GM23248 (cell line): ENCODE data around the gene CRB2. TPM values are rescaled to one million over a fixed set of nuclear protein-coding genes. Genes with fewer than 3 reads are reported as not detected.

Source experiments
- DNase-seq: peaks from one replicate; pipeline ENCODE4 v3.0.0-alpha.2; 2015
- H2AFZ ChIP-seq: fragments of 200-600 bp; sonication (generic); 2 replicates; pipeline ENCODE4 v1.6.1; 2016; ENCODE audit warnings: antibody characterized with exemption
- H3F3A ChIP-seq: fragments of 200-600 bp; sonication (generic); 2 replicates; pipeline ENCODE4 v1.6.1; 2016; ENCODE audit warnings: mild to moderate bottlenecking, antibody characterized with exemption, mixed run types; ENCODE audit not compliant: insufficient read depth
- H3K27ac ChIP-seq: fragments of 200-600 bp; sonication (generic); 2 replicates; pipeline ENCODE4 v1.5.1; 2016; ENCODE audit warnings: mild to moderate bottlenecking
- H3K27me3 ChIP-seq: fragments of 200-600 bp; sonication (generic); replicated peaks from 2 replicates; pipeline ENCODE4 v1.6.1; 2016; ENCODE audit warnings: mild to moderate bottlenecking; ENCODE audit not compliant: insufficient read depth
- H3K36me3 ChIP-seq: fragments of 200-600 bp; sonication (generic); 2 replicates; pipeline ENCODE4 v1.6.1; 2016; ENCODE audit warnings: low read depth, mild to moderate bottlenecking
- H3K4me1 ChIP-seq: fragments of 200-600 bp; sonication (generic); 2 replicates; pipeline ENCODE4 v1.6.1; 2016; ENCODE audit warnings: mild to moderate bottlenecking; ENCODE audit not compliant: insufficient read depth
- H3K4me2 ChIP-seq: fragments of 200-600 bp; sonication (generic); one replicate; pipeline ENCODE4 v1.6.1; 2016; ENCODE audit warnings: mild to moderate bottlenecking; ENCODE audit not compliant: unreplicated experiment
- H3K4me3 ChIP-seq: fragments of 200-600 bp; sonication (generic); 2 replicates; pipeline ENCODE4 v1.5.1; 2016; ENCODE audit warnings: mild to moderate bottlenecking
- H3K79me2 ChIP-seq: fragments of 200-600 bp; sonication (generic); 2 replicates; pipeline ENCODE4 v1.6.1; 2016; ENCODE audit warnings: mild to moderate bottlenecking; ENCODE audit not compliant: insufficient read depth
- H3K9ac ChIP-seq: fragments of 200-600 bp; sonication (generic); 2 replicates; pipeline ENCODE4 v1.6.1; 2016; ENCODE audit warnings: mild to moderate bottlenecking
- H3K9me2 ChIP-seq: fragments of 200-600 bp; sonication (generic); 2 replicates; pipeline ENCODE4 v1.6.1; 2016; ENCODE audit warnings: mixed run types, mild to moderate bottlenecking, moderate library complexity; ENCODE audit not compliant: insufficient read depth
- H3K9me3 ChIP-seq: fragments of 200-600 bp; sonication (generic); one replicate; pipeline ENCODE4 v1.6.1; 2017; ENCODE audit warnings: low read depth
- H4K20me1 ChIP-seq: fragments of 200-600 bp; sonication (generic); 2 replicates; pipeline ENCODE4 v1.6.0; 2016; ENCODE audit not compliant: insufficient read depth
- EZH2 ChIP-seq: fragments of 200-600 bp; sonication (generic); IDR thresholded peaks from 2 replicates; pipeline ENCODE4 v1.6.1; 2018; ENCODE audit warnings: antibody characterized with exemption, mild to moderate bottlenecking; ENCODE audit not compliant: insufficient read depth, poor library complexity, severe bottlenecking
- EZH2phosphoT487 ChIP-seq: fragments of 200-600 bp; sonication (generic); IDR thresholded peaks from 2 replicates; pipeline ENCODE4 v1.6.1; 2018; ENCODE audit warnings: antibody characterized with exemption, moderate library complexity, mild to moderate bottlenecking, low read depth; ENCODE audit not compliant: insufficient read depth
- WGBS, 2 experiments: methylation state at CpG; one replicate each; pipeline ENCODE4 v1.1.6; 2015 to 2017; ENCODE audit warnings: low lambda C conversion rate in 2 of 2, low coverage in 1 of 2; ENCODE audit errors: missing lambda C conversion rate in 2 of 2; 5-methylcytosine and 5-hydroxymethylcytosine counted together
- in situ Hi-C: fragments of 300-500 bp; cut with MboI; formaldehyde crosslinking; loops from 2 replicates; pipeline ENCODE4 v1.15.0; 2020
- polyA plus RNA-seq: library from polyadenylated mRNA; unstranded; fragments of >200 nt; fragmentation: Nextera tagmentation; extraction: Ambion mirVana; gene quantifications from 2 replicates; pipeline ENCODE4 v1.2.1, GENCODE V29; 2016
- total RNA-seq: library from RNA; depleted of rRNA; stranded (reverse); fragments of >200 nt; shearing (Covaris generic); gene quantifications from 2 replicates; pipeline ENCODE4 v1.2.3, GENCODE V29; 2014

CRB2 gene
- total and polyA plus RNA-seq, 2 experiments from 2014 or later: not detected

DNA sequence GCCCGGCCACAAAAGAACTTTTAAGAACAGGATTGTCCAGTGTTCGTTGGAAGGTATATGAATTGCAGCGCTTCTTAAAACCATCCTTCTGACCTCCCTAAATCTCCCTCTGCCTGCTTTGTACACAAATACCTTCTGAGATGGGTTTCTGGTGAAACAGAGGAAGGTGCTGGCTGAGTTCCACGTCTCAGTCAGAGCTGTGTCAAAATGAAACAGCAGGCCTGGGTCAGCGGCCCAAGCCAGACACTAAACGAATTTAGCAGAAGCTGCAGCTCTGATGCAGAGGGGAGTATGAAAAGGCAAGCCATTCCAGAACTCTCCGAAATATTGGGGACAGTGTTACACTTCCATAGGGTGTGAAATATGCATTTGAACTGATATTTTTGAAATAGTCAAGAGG is 37.8 kb upstream of the CRB2 start:
- no peak for DNase-seq
- no peak overlapping the region for H3K27ac ChIP-seq
- H2AFZ ChIP-seq: no peak overlapping the region
- in situ Hi-C loops: no loop called here
- no peaks in the 10 kb centered on the region for H3K9me3 ChIP-seq
- H3K4me2 ChIP-seq: no peak overlapping the region
- H3K27me3 ChIP-seq: peaks cover 18% of the 10 kb centered on the region; the same call in 1 of the 2 replicates
- H3K9me2 ChIP-seq: no peaks in the 10 kb centered on the region
- no peaks in the 10 kb centered on the region for H3K79me2 ChIP-seq
- TF ChIP-seq EZH2phosphoT487: no peak
- TF ChIP-seq EZH2: no peak
- no peaks in the 10 kb centered on the region for H3F3A ChIP-seq
- no peaks in the 10 kb centered on the region for H4K20me1 ChIP-seq
- H3K4me1 ChIP-seq: no peaks in the 10 kb centered on the region
- H3K4me3 ChIP-seq: no peak overlapping the region
- 64 to 68% methylated on average over 7 of the region's 7 CpGs for WGBS, 2 experiments
- H3K36me3 ChIP-seq: no peaks in the 10 kb centered on the region
- H3K9ac ChIP-seq: no peak overlapping the region

DNA sequence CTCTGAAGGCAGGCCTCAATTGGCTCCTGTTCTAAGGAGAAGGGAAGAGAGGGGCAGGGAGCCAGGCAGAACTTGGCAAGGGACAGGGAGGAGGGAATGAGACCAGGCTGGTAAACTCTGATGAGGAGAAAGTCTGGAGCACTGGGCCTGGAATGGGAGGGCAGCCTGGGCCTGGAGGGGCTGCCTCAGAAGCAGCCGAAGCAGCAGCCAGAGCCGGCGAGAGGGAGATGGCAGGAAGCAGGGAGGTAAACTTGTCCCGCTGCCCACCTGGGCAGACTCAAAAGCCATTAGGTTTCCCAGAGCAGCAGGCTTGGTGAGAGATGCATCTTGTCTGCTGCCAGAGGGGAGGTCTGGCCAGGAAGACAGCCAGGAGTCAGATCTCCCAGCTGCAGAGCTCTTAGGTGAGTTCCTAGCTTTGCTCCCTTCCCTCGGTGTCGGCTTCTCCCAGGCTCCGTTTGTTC is 37.0 kb upstream of the CRB2 start:
- no peak overlapping the region for H3K9ac ChIP-seq
- H3K79me2 ChIP-seq: no peaks in the 10 kb centered on the region
- 14 to 17% methylated on average over 7 of the region's 7 CpGs for WGBS, 2 experiments
- H2AFZ ChIP-seq: no peak overlapping the region
- H3K27me3 ChIP-seq: peaks cover 18% of the 10 kb centered on the region; the same call in 1 of the 2 replicates
- no peak overlapping the region for H3K27ac ChIP-seq
- no peak for DNase-seq
- H4K20me1 ChIP-seq: no peaks in the 10 kb centered on the region
- in situ Hi-C loops: no loop called here
- no peaks in the 10 kb centered on the region for H3K9me3 ChIP-seq
- no peaks in the 10 kb centered on the region for H3K36me3 ChIP-seq
- H3K4me3 ChIP-seq: no peak overlapping the region
- no peak for TF ChIP-seq EZH2
- no peak for TF ChIP-seq EZH2phosphoT487
- no peak overlapping the region for H3K4me2 ChIP-seq
- no peaks in the 10 kb centered on the region for H3F3A ChIP-seq
- no peaks in the 10 kb centered on the region for H3K9me2 ChIP-seq
- H3K4me1 ChIP-seq: no peaks in the 10 kb centered on the region

GRCh38 chr9:123319541-123320339 is 36.3 kb upstream of the CRB2 start:
- Histone ChIP-seq H3K27ac (no peak overlapping the region), H2AFZ (no peak overlapping the region), H3K9me3 (no peaks in the 10 kb centered on the region), H3K4me1 (no peaks in the 10 kb centered on the region), H3K27me3 (peaks cover 22% of the 10 kb centered on the region; the same call in 1 of the 2 replicates), H3F3A (no peaks in the 10 kb centered on the region), H3K4me2 (no peak overlapping the region), H3K9ac (no peak overlapping the region), H3K9me2 (no peaks in the 10 kb centered on the region), H3K79me2 (no peaks in the 10 kb centered on the region), H4K20me1 (no peaks in the 10 kb centered on the region), H3K4me3 (no peak overlapping the region), H3K36me3 (no peaks in the 10 kb centered on the region)
- WGBS, 2 experiments: 45 to 53% methylated on average over 14 of the region's 14 CpGs
- in situ Hi-C loops: no loop called here
- DNase-seq: no peak
- no peak for TF ChIP-seq EZH2
- no peak for TF ChIP-seq EZH2phosphoT487

- TF ChIP-seq EZH2phosphoT487: no peak
- no peak for TF ChIP-seq EZH2
- Histone ChIP-seq H3K79me2 (no peaks in the 10 kb centered on the region), H3K4me1 (no peaks in the 10 kb centered on the region), H3K36me3 (no peaks in the 10 kb centered on the region), H3K9me2 (no peaks in the 10 kb centered on the region), H3K4me2 (no peak overlapping the region), H3K9me3 (no peaks in the 10 kb centered on the region), H3K9ac (no peak overlapping the region), H3F3A (no peaks in the 10 kb centered on the region), H2AFZ (no peak overlapping the region), H3K27me3 (peaks cover 25% of the 10 kb centered on the region; the same call in 1 of the 2 replicates), H3K27ac (no peak overlapping the region), H4K20me1 (no peaks in the 10 kb centered on the region), H3K4me3 (no peak overlapping the region)
- DNase-seq: no peak
- in situ Hi-C loops: no loop called here
- WGBS, 2 experiments: 58% methylated on average over 5 of the region's 5 CpGs
These were observed 35.2 kb upstream of the CRB2 start for GRCh38 chr9:123320814-123321213.
